Rectal smooth muscle tissue (tissue), 1 donor: ENCODE data around the gene C1orf21.
A peak's percentile ranks its signal among the peaks of the same experiment; 100 is the strongest.
"Not testable (repeated sequence)": the region's sequence is repeated elsewhere in the genome, so short reads cannot be mapped to it uniquely, and the experiment has no call there.

Experiments
- H3K27ac ChIP-seq: one replicate; pipeline ENCODE4 v1.7.0; 2013; ENCODE audit warnings: low read depth, low read length, inconsistent platforms
- H3K27me3 ChIP-seq: one replicate; pipeline ENCODE4 v1.7.0; 2013; ENCODE audit warnings: low read length; ENCODE audit not compliant: control insufficient read depth, insufficient read depth
- H3K36me3 ChIP-seq: one replicate; pipeline ENCODE4 v1.7.0; 2013; ENCODE audit warnings: low read length; ENCODE audit not compliant: control insufficient read depth, insufficient read depth
- H3K4me1 ChIP-seq: one replicate; pipeline ENCODE4 v1.7.0; 2013; ENCODE audit warnings: low read length; ENCODE audit not compliant: control insufficient read depth, insufficient read depth
- H3K4me3 ChIP-seq: one replicate; pipeline ENCODE4 v1.7.0; 2013; ENCODE audit warnings: low read length
- H3K9ac ChIP-seq: one replicate; pipeline ENCODE4 v1.7.0; 2013; ENCODE audit warnings: low read length

Gene C1orf21, protein sequence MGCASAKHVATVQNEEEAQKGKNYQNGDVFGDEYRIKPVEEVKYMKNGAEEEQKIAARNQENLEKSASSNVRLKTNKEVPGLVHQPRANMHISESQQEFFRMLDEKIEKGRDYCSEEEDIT

GRCh38 chr1:184386312-184387068 is at the start of gene C1orf21:
C1orf21 (plus strand) TSS chr1:184387029; CDS start chr1:184477510, 90,481 bp downstream.
- Histone ChIP-seq H3K27ac (peak within 1 kb of the TSS; percentile 81), H3K4me1 (peaks cover 4% of the 10 kb centered on the region), H3K9ac (peak within 1 kb of the TSS; percentile 55), H3K27me3 (no peaks in the 10 kb centered on the region), H3K4me3 (peak within 1 kb of the TSS; percentile 79), H3K36me3 (no peaks in the 10 kb centered on the region)

- not testable (repeated sequence) for H3K27me3 ChIP-seq, H3K27ac ChIP-seq, H3K4me3 ChIP-seq, H3K36me3 ChIP-seq, H3K4me1 ChIP-seq, H3K9ac ChIP-seq
Measured at GRCh38 chr1:184337865-184338264, 49.0 kb upstream of the C1orf21 start.

DNA sequence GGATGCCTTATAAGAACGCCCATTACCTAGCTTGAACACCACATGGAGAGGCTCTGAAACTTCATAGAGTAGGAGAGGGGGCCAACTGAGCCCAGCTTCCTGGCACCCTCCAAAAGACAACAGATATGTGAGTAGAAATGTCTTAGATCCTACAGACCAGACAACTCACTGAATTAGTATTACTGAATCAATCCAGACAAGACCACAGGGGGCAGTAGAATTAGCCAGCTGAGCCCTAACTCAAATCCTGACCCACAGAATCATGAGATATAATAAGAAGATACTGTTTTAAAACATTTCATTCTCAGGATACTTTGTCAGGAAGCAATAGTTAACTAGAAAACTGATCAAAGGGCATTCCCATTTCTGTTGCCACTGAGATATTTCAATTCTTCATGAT is 45.8 kb upstream of the C1orf21 start:
- Histone ChIP-seq H3K4me1 (no peaks in the 10 kb centered on the region), H3K36me3 (no peaks in the 10 kb centered on the region), H3K9ac (no peak overlapping the region), H3K4me3 (no peak overlapping the region), H3K27me3 (no peaks in the 10 kb centered on the region), H3K27ac (no peak overlapping the region)

DNA sequence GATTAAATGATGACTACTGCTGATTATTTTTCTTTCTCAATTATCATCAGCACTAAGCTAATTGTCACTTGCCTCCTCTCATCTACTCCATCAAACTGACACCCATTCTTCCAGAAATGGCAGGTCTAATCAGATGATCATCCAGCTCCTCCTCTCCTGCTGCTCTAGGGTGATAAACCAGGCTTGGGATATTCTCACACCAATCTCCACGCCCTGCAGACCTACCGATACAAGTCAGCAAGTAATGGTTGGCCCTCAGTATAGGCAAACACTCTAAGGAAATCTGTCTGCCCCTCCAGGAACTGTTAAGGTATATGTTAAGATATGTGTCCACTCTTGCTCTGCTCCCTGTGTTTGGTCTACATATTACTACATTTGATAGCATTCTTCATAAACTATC is 36.3 kb upstream of the C1orf21 start:
- Histone ChIP-seq H3K9ac (no peak overlapping the region), H3K27me3 (no peaks in the 10 kb centered on the region), H3K27ac (no peak overlapping the region), H3K4me1 (no peaks in the 10 kb centered on the region), H3K36me3 (no peaks in the 10 kb centered on the region), H3K4me3 (no peak overlapping the region)

GRCh38 chr1:184351416-184351975 is 35.3 kb upstream of the C1orf21 start:
- H3K27ac ChIP-seq, result no peak overlapping the region
- H3K36me3 ChIP-seq, result no peaks in the 10 kb centered on the region
- H3K4me1 ChIP-seq, result no peaks in the 10 kb centered on the region
- H3K9ac ChIP-seq, result no peak overlapping the region
- no peak overlapping the region for H3K4me3 ChIP-seq
- H3K27me3 ChIP-seq, result no peaks in the 10 kb centered on the region

DNA sequence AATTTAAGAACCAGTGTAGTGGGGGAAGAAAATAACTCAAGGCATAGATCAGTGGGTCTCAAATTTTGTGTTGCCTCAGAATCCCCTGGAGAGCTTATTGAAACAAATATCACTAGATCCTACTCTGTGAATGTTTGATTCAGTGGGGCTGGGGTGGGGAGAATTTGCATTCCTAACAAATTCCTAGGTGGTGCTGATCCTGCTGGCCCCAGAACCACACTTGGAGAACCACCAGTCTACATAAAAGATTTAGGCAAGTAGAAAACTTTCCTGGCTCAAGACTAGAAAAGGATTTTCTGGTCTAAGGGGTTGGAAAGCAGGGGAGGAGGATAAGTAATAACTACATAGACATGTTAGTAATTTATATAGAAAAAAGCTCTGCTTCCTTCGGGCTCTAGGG is 34.1 kb upstream of the C1orf21 start:
- Histone ChIP-seq H3K9ac (no peak overlapping the region), H3K27me3 (no peaks in the 10 kb centered on the region), H3K27ac (no peak overlapping the region), H3K36me3 (no peaks in the 10 kb centered on the region), H3K4me1 (no peaks in the 10 kb centered on the region), H3K4me3 (no peak overlapping the region)

DNA sequence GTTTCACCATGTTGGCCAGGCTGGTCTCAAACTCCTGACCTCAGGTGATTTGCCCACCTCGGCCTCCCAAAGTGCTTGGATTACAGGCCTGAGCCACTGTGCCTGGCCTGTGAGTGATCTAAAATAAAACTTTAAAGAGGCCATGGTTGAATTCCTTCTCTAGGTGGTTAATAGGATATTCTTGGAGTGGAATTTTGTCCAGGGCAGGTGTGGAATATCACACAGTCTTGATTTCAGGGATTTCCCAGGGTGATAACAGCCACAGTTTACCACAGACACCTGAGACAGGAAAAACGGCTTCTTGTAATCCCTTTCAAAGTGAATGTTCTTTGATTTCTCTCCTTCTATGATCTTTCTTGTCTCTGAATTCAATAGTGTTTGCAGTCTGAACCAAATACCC is 32.1 kb upstream of the C1orf21 start:
- Histone ChIP-seq H3K27ac (no peak overlapping the region), H3K4me1 (no peaks in the 10 kb centered on the region), H3K27me3 (no peaks in the 10 kb centered on the region), H3K36me3 (no peaks in the 10 kb centered on the region), H3K9ac (no peak overlapping the region), H3K4me3 (no peak overlapping the region)

- H3K4me1 ChIP-seq, result no peaks in the 10 kb centered on the region
- no peaks in the 10 kb centered on the region for H3K27me3 ChIP-seq
Measured at GRCh38 chr1:184356891-184357290, 29.9 kb upstream of the C1orf21 start.

GRCh38 chr1:184358256-184358655 is 28.6 kb upstream of the C1orf21 start:
- no peaks in the 10 kb centered on the region for H3K27me3 ChIP-seq
- no peak overlapping the region for H3K27ac ChIP-seq

More at GRCh38 chr1:184356891-184357290, 29.9 kb upstream of the C1orf21 start:
- Histone ChIP-seq H3K4me3 (no peak overlapping the region), H3K27ac (no peak overlapping the region), H3K9ac (no peak overlapping the region), H3K36me3 (no peaks in the 10 kb centered on the region)

DNA sequence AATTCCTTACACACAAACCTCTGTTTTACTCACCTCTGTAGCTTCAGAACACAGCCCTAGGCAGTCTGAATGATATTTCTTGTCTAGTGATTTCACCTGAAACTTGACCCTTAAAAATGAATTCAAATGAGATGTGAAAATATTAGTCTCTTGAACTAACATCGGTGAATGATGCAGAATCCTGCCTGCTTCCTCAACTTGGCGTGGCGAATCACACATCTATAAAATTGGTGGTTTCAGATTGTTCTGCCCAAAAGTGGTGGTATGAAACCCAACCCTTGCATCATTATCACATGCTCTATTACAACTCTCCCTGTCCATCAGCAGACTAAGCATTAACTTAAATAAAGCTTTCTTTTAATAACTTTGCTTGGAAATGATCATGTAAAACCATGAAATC is 26.9 kb upstream of the C1orf21 start:
- no peaks in the 10 kb centered on the region for H3K36me3 ChIP-seq
- no peak overlapping the region for H3K9ac ChIP-seq
- H3K27ac ChIP-seq, result no peak overlapping the region
- no peak overlapping the region for H3K4me3 ChIP-seq
- H3K4me1 ChIP-seq, result no peaks in the 10 kb centered on the region
- H3K27me3 ChIP-seq, result no peaks in the 10 kb centered on the region

More at GRCh38 chr1:184358256-184358655, 28.6 kb upstream of the C1orf21 start:
- H3K9ac ChIP-seq, result no peak overlapping the region
- no peaks in the 10 kb centered on the region for H3K36me3 ChIP-seq
- H3K4me3 ChIP-seq, result no peak overlapping the region
- H3K4me1 ChIP-seq, result no peaks in the 10 kb centered on the region

DNA sequence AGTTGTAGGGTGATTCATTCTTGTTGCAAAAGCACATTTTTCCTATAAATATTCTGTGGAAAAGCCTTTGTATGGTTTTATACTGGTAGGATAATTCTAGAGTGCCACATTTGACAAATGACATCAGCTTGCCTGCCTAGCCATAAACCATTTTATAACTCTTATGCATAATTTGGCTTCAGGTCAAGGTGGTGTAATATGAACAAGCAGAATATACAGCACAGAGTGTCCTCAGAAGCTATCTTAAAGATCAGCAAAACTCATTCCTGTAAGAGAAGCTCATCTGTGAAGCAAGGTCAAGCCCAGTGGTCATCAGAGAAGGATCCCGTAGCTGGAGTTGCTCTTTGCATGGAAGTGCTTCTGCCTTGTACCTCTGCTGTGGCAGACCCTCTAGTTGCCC is 24.0 kb upstream of the C1orf21 start:
- no peaks in the 10 kb centered on the region for H3K4me1 ChIP-seq
- H3K4me3 ChIP-seq, result no peak overlapping the region
- no peaks in the 10 kb centered on the region for H3K36me3 ChIP-seq
- no peak overlapping the region for H3K27ac ChIP-seq
- H3K27me3 ChIP-seq, result no peaks in the 10 kb centered on the region
- no peak overlapping the region for H3K9ac ChIP-seq

GRCh38 chr1:184365699-184366098 is 21.1 kb upstream of the C1orf21 start:
- Histone ChIP-seq H3K9ac (no peak overlapping the region), H3K27ac (no peak overlapping the region), H3K27me3 (no peaks in the 10 kb centered on the region), H3K4me3 (no peak overlapping the region), H3K36me3 (no peaks in the 10 kb centered on the region), H3K4me1 (no peaks in the 10 kb centered on the region)

- H3K4me1 ChIP-seq, result no peaks in the 10 kb centered on the region
- no peaks in the 10 kb centered on the region for H3K27me3 ChIP-seq
- H3K27ac ChIP-seq, result no peak overlapping the region
- H3K36me3 ChIP-seq, result no peaks in the 10 kb centered on the region
- H3K9ac ChIP-seq, result no peak overlapping the region
- H3K4me3 ChIP-seq, result no peak overlapping the region
Measured at GRCh38 chr1:184366997-184367396, 19.8 kb upstream of the C1orf21 start.
